Breast epithelium (tissue), 3 donors: Measurements from ENCODE around the gene FCGBP.

Experiments used
- POLR2A ChIP-seq: fragments of 450-650 bp; IDR thresholded peaks from one replicate; pipeline ENCODE4 v1.6.1; 2016; ENCODE audit warnings: antibody characterized with exemption, mild to moderate bottlenecking, moderate library complexity
- TF ChIP-seq, protein P1 (sequence below), 3 donors: fragments of 450-650 bp; IDR thresholded peaks; one replicate each; pipeline ENCODE4 v1.5.1; 2016 to 2017; ENCODE audit warnings: antibody characterized with exemption in 3 of 3, mild to moderate bottlenecking in 3 of 3, moderate library complexity in 3 of 3

- TF ChIP-seq POLR2A, result no peak
- TF ChIP-seq, protein P1, sequence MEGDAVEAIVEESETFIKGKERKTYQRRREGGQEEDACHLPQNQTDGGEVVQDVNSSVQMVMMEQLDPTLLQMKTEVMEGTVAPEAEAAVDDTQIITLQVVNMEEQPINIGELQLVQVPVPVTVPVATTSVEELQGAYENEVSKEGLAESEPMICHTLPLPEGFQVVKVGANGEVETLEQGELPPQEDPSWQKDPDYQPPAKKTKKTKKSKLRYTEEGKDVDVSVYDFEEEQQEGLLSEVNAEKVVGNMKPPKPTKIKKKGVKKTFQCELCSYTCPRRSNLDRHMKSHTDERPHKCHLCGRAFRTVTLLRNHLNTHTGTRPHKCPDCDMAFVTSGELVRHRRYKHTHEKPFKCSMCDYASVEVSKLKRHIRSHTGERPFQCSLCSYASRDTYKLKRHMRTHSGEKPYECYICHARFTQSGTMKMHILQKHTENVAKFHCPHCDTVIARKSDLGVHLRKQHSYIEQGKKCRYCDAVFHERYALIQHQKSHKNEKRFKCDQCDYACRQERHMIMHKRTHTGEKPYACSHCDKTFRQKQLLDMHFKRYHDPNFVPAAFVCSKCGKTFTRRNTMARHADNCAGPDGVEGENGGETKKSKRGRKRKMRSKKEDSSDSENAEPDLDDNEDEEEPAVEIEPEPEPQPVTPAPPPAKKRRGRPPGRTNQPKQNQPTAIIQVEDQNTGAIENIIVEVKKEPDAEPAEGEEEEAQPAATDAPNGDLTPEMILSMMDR (IDR thresholded peaks at IDR 0.05), result no peak
These were observed 3.4 kb upstream of the FCGBP start for GRCh38 chr19:39937787-39938186.
